Glomerular visceral epithelial cell (primary cell): ENCODE data around the gene PRKD2.
"Not testable (repeated sequence)": the region's sequence is repeated elsewhere in the genome, so short reads cannot be mapped to it uniquely, and the experiment has no call there.

Source experiments
- DNase-seq: peaks from one replicate; pipeline ENCODE4 v3.0.0-alpha.2; 2016; ENCODE audit errors: extremely low spot score

The PRKD2 gene

DNA sequence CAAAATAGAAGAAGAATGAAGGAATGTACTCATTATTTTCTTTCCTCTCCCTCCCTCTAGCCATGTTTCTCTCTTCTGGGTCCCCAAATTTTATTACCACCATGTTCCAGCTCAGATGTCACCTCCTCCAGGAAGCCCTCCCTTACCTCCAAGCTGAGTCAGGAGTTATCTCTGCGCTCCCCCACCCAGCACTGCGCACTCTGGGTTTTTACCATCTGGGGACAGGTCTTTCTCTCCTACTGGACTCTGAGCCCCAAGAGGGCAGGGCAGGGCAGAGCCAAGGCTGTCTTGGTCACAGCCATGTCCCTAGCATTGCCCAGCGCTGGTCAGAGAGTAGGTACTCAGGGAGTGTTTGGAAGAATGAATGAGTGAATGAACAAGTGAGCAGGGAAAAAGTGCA, 83.8 kb downstream of the PRKD2 start:
- no peak for DNase-seq

DNA sequence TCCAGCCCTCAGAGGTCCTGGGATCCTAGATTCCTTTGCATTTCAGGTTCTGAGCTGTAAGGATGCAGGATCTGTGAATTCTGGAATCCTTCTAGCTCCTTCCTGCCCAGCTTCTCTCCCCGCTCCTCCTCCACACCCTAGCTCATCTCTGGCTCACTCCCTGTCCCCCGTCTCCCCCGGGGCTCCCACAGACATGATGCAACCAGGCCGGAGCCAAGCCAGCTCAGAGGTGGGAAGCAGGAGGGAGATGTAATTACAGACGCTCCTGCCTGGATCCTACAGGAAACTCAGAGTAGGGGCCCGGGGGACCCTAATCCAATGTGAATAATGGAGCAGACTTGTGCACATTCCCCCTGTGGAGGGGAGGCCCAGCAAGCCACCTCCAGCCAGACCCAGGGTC, 85.4 kb downstream of the PRKD2 start:
- no peak for DNase-seq

DNA sequence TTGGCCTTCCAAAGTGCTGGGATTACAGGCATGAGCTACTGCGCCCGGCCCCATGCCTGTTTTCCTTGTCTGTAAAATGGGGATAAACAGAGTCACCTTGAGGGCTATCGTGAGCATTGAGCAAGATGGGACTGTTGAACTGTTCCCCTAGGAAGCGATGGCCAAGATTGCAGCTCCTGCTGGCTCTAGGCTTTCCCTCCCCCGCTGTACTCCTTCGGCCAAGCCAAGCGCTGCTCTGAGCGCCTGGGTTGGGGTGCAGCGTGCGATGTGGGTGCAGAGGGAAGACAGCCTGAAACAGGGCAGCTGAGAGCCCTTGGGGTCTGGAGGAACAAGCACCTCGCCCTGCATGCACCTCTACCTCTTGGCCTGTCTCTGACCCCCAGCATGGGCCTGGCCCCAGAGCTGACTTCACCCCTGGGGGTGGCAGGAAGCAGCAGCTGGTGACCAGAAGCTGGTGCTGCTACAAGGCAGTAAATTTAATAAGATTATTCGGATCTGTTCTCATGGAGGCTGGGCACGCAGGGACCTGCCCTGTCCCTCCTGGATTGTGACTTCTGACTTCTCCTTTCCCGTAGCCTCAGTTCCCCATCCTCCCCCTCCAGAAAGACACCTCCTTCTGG, 86.2 kb downstream of the PRKD2 start:
- DNase-seq: no peak

DNA sequence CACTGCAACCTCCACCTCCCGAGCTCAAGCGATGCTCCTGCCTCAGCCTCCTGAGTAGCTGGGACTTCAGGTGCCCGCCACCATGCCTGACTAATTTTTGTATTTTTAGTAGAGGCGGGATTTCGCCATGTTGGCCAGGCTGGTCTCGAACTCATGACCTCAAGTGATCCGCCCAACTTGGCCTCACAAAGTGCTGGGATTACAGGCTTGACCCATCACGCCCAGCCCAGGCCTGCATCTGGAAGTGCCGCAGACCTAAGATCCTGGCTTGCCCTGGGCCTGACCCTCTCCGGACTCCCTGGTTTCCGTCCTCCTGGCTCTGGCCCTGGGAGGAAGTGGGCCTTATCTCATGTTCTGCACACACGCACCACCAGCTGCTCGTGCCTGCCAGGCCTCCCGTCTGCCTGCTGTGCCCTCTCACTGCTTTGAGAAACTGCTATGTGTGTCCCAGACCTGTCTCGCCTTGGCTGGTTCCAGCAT, 87.3 kb downstream of the PRKD2 start:
- DNase-seq: no peak

DNA sequence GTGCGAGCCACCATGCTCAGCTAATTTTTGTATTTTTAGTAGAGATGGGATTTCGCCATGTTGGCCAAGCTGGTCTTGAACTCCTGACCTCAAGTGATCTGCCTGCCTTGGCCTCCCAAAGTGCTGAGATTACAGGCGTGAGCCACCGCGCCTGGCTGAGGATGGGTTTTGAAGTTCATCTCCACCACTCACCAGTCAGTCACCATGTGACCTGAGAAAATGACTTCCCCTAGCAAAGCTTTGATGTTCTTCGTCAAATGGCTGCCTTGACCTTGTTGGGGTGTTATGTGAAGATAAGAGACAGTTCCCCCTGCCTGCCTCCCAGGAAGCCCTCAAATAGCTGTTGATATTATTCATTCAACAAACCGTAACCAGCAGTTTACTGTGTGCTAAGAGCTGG, 87.9 kb downstream of the PRKD2 start:
- not testable (repeated sequence) for DNase-seq

DNA sequence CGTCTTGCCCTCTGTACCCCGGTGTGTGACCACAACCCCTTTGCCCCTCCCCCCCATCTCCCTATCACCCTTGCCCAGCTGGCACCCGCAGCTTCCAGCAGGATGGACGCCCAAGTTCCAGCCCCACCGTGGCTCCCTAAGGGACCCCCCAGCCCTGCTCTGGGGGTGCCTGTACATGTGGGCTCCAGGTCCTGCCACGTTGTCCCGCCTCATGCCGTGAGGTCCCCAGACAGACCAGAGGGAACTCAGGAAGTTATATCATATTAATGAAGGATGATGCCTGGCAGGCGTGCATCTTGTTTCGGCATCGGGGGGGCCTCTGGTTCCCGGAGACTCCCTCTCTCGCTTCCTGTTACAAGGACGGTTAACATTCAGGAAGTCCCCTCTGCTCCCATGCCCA, 90.5 kb downstream of the PRKD2 start:
- DNase-seq: no peak

DNA sequence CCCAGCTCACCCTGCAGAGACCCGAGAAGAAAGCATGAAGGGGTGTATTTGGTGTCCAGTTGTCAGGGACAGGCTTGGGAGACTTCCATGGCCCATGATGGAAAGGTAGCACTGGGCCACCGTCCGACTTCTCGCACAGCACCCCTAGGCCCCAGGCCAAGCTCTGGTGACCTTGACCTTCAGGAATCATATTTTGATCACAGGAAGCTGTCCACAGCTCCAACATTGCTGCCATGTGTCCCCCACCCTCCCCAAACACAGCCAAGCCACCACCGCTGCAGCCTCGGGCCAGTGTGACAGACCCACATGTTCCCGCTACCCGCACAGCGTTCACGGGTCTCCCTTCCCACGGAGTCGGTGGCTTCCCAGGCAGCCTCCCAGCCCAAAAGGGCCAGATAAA, 91.2 kb downstream of the PRKD2 start:
- DNase-seq: no peak

DNA sequence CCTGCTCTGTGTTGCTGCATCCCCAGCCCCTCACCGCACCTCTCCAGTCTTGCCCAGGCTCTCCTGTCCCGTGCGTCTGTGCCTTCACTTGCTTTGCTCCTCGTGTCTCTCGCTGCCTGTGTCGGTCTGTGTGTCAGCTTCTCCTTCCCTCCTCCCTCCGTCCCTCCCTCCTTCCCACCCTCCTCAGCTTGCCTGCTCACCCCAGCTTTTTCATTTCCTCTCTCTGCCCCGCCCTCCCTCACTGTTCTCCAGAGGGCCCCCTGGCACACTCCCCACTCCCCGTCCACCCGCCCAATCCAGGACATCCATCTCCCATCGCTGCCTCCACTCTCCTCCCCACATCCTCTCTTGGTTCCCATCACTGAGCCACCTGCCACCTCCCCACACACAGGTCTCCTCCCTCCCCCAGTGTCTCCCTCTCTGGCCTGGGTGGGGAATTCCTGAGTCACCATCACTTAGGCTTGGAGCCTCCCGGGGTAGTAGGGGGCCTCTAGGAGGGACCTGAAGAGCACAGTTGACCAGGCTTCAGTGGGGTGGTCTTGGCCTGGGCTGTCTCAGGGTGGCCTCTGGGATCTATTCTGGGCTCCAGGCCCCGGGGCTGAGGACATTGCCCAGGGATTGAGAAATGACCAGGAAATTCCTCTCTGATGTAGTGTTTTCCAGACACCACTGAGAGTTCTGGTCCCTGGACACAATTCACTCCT, 91.8 kb downstream of the PRKD2 start, which contains the start of gene PTGIR:
Gene PTGIR (minus strand): TSS at position 132 of the 704 bp plus-strand sequence. CDS start 864 bp downstream, outside the sequence.
- DNase-seq: no peak
